Fibroblast of lung (primary cell): Measurements from ENCODE around the gene BCL10. TPM values are rescaled to one million over a fixed set of nuclear protein-coding genes. Genes with fewer than 3 reads are reported as not detected.
A peak's percentile ranks its signal among the peaks of the same experiment; 100 is the strongest.

Experiments
- DNase-seq, 2 donors: peaks; one replicate each; pipeline versions ENCODE4 v3.0.0 to v3.0.0-alpha.2; 2010; ENCODE audit warnings: low read depth in 2 of 2
- H2AFZ ChIP-seq: 2 replicates; pipeline ENCODE4 v1.5.1; 2012; ENCODE audit warnings: low read length, control low read depth, inconsistent platforms
- H3K27ac ChIP-seq: 2 replicates; pipeline ENCODE4 v1.5.1; 2011; ENCODE audit warnings: low read length, control low read depth; ENCODE audit not compliant: insufficient read depth
- H3K27me3 ChIP-seq: 2 replicates; pipeline ENCODE4 v1.5.1; 2011; ENCODE audit warnings: mild to moderate bottlenecking, low read length; ENCODE audit not compliant: control insufficient read depth, insufficient read depth
- H3K36me3 ChIP-seq: 2 replicates; pipeline ENCODE4 v1.5.1; 2011; ENCODE audit warnings: low read length; ENCODE audit not compliant: control insufficient read depth, insufficient read depth
- H3K4me1 ChIP-seq: 2 replicates; pipeline ENCODE4 v1.5.1; 2011; ENCODE audit warnings: low read length; ENCODE audit not compliant: control insufficient read depth, insufficient read depth; ENCODE audit errors: extremely low read depth
- H3K4me2 ChIP-seq: 2 replicates; pipeline ENCODE4 v1.5.1; 2011; ENCODE audit warnings: low read length, control low read depth; ENCODE audit not compliant: insufficient read depth; ENCODE audit errors: extremely low read depth
- H3K4me3 ChIP-seq, 4 experiments: fragments of 200-600 bp in 1 of 4; sonication (generic) in 1 of 4; replicated peaks in 1 of 4; 2 replicates each; pipeline ENCODE4 v1.5.1; 2011 to 2016; ENCODE audit warnings: low read length in 4 of 4, low read depth in 3 of 4, mild to moderate bottlenecking in 3 of 4, control low read depth in 2 of 4, inconsistent platforms in 1 of 4, mixed read lengths in 1 of 4; ENCODE audit not compliant: insufficient read depth in 1 of 4; ENCODE audit errors: control extremely low read depth in 1 of 4
- H3K79me2 ChIP-seq: 2 replicates; pipeline ENCODE4 v1.5.1; 2012; ENCODE audit warnings: mild to moderate bottlenecking, low read length, inconsistent platforms; ENCODE audit not compliant: control insufficient read depth, insufficient read depth
- H3K9ac ChIP-seq: 2 replicates; pipeline ENCODE4 v1.5.1; 2011; ENCODE audit warnings: mild to moderate bottlenecking, low read length, control low read depth; ENCODE audit not compliant: insufficient read depth
- H3K9me3 ChIP-seq: 2 replicates; pipeline ENCODE4 v1.5.1; 2012; ENCODE audit warnings: low read depth, low read length; ENCODE audit not compliant: control insufficient read depth, insufficient read depth
- H4K20me1 ChIP-seq: 2 replicates; pipeline ENCODE4 v1.5.1; 2011; ENCODE audit warnings: low read length; ENCODE audit not compliant: control insufficient read depth, insufficient read depth; ENCODE audit errors: extremely low read depth
- CTCF ChIP-seq, 2 donors: IDR thresholded peaks in 1 of 2; conservative IDR thresholded peaks in 1 of 2; 1 replicate in 1 of 2; 2 replicates in 1 of 2; pipeline ENCODE4 v1.5.1; 2011 to 2012; ENCODE audit warnings: low read length in 2 of 2, control low read depth in 1 of 2, inconsistent platforms in 1 of 2, low read depth in 1 of 2, mild to moderate bottlenecking in 1 of 2
- EZH2 ChIP-seq: IDR thresholded peaks from 2 replicates; pipeline ENCODE4 v1.5.1; 2012; ENCODE audit warnings: low read length, control low read depth, mild to moderate bottlenecking; ENCODE audit errors: missing control alignments
- polyA plus RNA-seq, 2 donors: library from polyadenylated mRNA; depleted of rRNA in 1 of 2; stranded (reverse) in 1 of 2; unstranded in 1 of 2; fragments of >200 nt; gene quantifications; 2 replicates each; pipeline ENCODE4 v1.2.1, GENCODE V29; 2011 to 2012; ENCODE audit warnings: missing spikeins in 1 of 2
- total RNA-seq: library from RNA; depleted of rRNA; stranded (reverse); fragments of >200 nt; gene quantifications from 2 replicates; pipeline ENCODE4 v1.2.1, GENCODE V29; 2014

Gene BCL10
- total and polyA plus RNA-seq, 2 donors (not counting 1 experiment from before 2014, with no cell fraction given), result 18.8 to 30.2 TPM

DNA sequence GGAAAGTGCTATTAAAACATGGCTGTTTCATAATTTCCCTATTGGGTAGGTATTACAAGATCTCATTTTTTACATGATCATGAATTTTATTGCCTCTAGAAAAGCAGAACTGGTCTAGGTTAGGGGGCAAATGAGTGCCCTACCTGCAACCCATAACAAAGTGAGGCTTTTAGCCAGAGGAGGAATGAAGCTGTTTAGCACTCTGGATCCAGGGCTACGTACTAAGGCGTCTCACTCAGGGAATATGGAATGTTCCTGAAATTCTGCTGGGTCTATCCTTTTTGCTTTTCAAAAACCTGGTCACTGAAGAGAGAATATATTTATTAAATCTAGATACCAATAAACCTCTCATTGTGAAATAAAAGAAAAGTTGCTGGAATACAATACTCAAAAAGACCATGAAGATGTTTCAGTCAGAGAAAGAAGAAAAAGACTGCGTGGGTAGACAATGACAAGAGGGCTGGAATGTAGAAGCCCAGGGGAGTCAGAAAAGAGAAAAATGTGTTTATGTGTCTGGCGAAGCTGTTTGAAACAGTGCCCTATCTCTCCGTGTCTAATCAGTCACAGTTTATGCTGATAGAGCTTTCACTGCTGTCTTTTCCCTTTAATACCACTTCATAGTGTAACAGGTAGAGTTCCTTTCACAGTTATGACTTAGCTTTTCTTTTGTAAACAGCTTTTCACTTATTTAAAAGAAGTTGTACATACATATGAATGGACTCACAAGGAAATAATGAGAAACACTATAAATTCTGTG lies 50.6 kb downstream of the BCL10 start:
- Histone ChIP-seq H3K4me1 (no peaks in the 10 kb centered on the region), H3K9me3 (no peaks in the 10 kb centered on the region), H3K4me2 (no peak overlapping the region), H3K79me2 (no peaks in the 10 kb centered on the region), H3K4me3 (no peak overlapping the region), H3K9ac (no peak overlapping the region), H2AFZ (no peak overlapping the region), H4K20me1 (no peaks in the 10 kb centered on the region), H3K36me3 (no peaks in the 10 kb centered on the region), H3K27ac (no peak overlapping the region), H3K27me3 (no peaks in the 10 kb centered on the region)
- peak in 1 of 2 donors; percentile 50 for DNase-seq
- TF ChIP-seq CTCF (conservative IDR thresholded peaks at IDR 0.05 in 1 of 2, IDR thresholded peaks at IDR 0.05 in 1 of 2; ENCODE audit: low read depth in 1 of 2, low read length in 2 of 2), result no peak
- TF ChIP-seq EZH2, result no peak

DNA sequence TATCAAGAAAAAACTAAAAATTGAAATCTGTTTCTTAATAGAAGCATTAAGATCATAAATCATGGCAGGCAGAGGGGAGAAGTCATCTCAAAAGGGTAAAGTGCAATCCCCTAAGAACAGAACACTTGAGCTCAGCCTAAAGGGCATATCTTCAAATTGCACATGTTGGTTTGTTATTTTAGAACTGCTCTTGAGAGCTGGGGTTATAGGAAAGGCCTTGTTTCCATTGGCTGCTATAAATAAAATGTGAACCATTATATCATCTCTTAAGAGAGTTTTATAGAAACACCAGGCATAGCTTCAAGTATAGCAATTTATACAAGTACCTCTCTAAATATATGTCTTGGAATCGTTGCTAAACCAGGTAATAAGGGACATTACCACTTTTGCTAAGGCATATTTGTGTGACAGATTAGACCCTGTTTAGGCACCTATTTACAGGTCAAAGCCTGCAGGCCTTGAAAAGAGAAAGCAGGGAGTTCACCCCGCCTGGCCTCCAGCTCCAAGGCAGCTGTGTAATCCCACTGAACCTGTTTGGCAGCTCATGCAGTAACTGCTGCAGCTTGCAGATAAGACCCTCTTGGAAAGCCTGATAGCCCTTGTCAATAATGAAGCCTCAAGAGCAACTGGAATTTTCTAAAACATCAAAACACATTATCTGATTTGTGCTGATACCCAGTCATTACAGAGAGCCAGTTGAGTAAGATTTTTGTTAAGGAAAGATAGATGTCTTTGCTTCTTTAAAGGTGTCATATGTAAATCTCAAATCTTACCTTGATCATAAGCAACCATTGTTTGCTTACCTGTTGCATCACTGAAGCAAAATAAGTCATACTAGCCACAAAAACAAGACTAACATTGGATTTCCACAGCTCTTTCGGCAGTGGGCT lies 51.5 kb downstream of the BCL10 start:
- no peaks in the 10 kb centered on the region for H4K20me1 ChIP-seq
- H3K4me3 ChIP-seq, result no peak overlapping the region
- no peaks in the 10 kb centered on the region for H3K4me1 ChIP-seq
- H3K36me3 ChIP-seq, result no peaks in the 10 kb centered on the region
- DNase-seq, result peak in 1 of 2 donors; percentile 54
- H3K79me2 ChIP-seq, result no peaks in the 10 kb centered on the region
- H3K4me2 ChIP-seq, result no peak overlapping the region
- H3K27me3 ChIP-seq, result no peaks in the 10 kb centered on the region
- no peak overlapping the region for H2AFZ ChIP-seq
- no peaks in the 10 kb centered on the region for H3K9me3 ChIP-seq
- no peak overlapping the region for H3K9ac ChIP-seq
- TF ChIP-seq EZH2 (no peak), CTCF (conservative IDR thresholded peaks at IDR 0.05 in 1 of 2, IDR thresholded peaks at IDR 0.05 in 1 of 2; ENCODE audit: low read depth in 1 of 2, low read length in 2 of 2) (no peak)
- H3K27ac ChIP-seq, result no peak overlapping the region

DNA sequence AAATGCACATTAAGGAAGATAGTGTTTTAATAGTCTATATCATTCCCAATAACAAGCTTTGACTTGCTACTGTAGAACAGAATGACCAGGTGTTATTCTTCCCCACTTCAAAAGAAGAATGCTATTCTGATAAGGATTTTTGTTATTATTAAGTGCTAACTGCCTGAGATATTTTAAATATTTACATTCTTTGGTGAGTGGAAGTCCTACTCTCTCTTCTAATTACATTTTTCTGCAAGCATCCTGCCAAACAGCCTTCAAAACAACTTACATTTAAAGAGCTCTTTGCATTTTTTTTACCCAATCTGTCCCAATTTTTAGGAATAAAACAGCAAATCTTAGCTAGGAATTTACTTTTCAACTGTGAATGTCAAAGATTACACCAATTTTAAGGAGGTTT lies 52.1 kb downstream of the BCL10 start:
- H3K27me3 ChIP-seq, result no peaks in the 10 kb centered on the region

More for the DNA sequence above, 52.1 kb downstream of the BCL10 start:
- no peaks in the 10 kb centered on the region for H3K79me2 ChIP-seq
- no peaks in the 10 kb centered on the region for H3K9me3 ChIP-seq
- TF ChIP-seq CTCF (conservative IDR thresholded peaks at IDR 0.05 in 1 of 2, IDR thresholded peaks at IDR 0.05 in 1 of 2; ENCODE audit: low read depth in 1 of 2, low read length in 2 of 2), result no peak
- TF ChIP-seq EZH2, result no peak
- DNase-seq, result no peak
- no peak overlapping the region for H3K4me2 ChIP-seq
- no peaks in the 10 kb centered on the region for H3K4me1 ChIP-seq
- no peak overlapping the region for H3K27ac ChIP-seq
- no peak overlapping the region for H3K4me3 ChIP-seq
- H4K20me1 ChIP-seq, result no peaks in the 10 kb centered on the region
- no peak overlapping the region for H2AFZ ChIP-seq
- no peak overlapping the region for H3K9ac ChIP-seq
- no peaks in the 10 kb centered on the region for H3K36me3 ChIP-seq
